K562 (cell line): ENCODE results near the gene CYP46A1. TPM values are rescaled to one million over a fixed set of nuclear protein-coding genes. Genes with fewer than 3 reads are reported as not detected.

Experiments
- CTCF ChIP-seq, 3 experiments: IDR thresholded peaks in 2 of 3; conservative IDR thresholded peaks in 1 of 3; 2 replicates each; pipeline ENCODE4 v1.5.1; 2011 to 2012; ENCODE audit warnings: low read length in 3 of 3, mild to moderate bottlenecking in 3 of 3, control low read depth in 2 of 3, improper control_type of control experiment in 1 of 3, inconsistent platforms in 1 of 3, low read depth in 1 of 3, mixed read lengths in 1 of 3, moderate library complexity in 1 of 3; ENCODE audit not compliant: insufficient read depth in 2 of 3
- MTA2 ChIP-seq: fragments of 450-650 bp; IDR thresholded peaks from 2 replicates; pipeline ENCODE4 v1.6.1; 2016; ENCODE audit warnings: low read depth
- NR2C2 ChIP-seq, 2 experiments: fragments of 200-800 bp in 1 of 2; sonication (Bioruptor generic) in 1 of 2; sonication (generic) in 1 of 2; formaldehyde crosslinking in 1 of 2; IDR thresholded peaks; 2 replicates each; pipeline versions ENCODE4 v1.6.1 to v1.8.0; 2016 to 2022; ENCODE audit warnings: mild to moderate bottlenecking in 1 of 2, missing compliant biosample characterization in 1 of 2, missing genetic modification characterization in 1 of 2, missing genetic modification reagents in 1 of 2
- RBM25 ChIP-seq: fragments of 200-400 bp; formaldehyde crosslinking; IDR thresholded peaks from 2 replicates; pipeline ENCODE4 v1.6.1; 2018; ENCODE audit warnings: low read length, low read depth, moderate library complexity; ENCODE audit not compliant: severe bottlenecking
- TFAM ChIP-seq: fragments of 250-450 bp; sonication (Bioruptor Pico); conservative IDR thresholded peaks from 2 replicates; pipeline ENCODE4 v1.5.0; 2021; ENCODE audit warnings: mild to moderate bottlenecking, moderate library complexity
- YY1 ChIP-seq, 3 experiments: IDR thresholded peaks; 2 replicates each; pipeline ENCODE4 v1.6.1; 2011; ENCODE audit warnings: low read length in 2 of 3, mild to moderate bottlenecking in 2 of 3, moderate library complexity in 2 of 3, borderline replicate concordance in 1 of 3, control low read depth in 1 of 3, low read depth in 1 of 3; ENCODE audit not compliant: insufficient read depth in 3 of 3, insufficient replicate concordance in 2 of 3, control insufficient read depth in 1 of 3, insufficient read length in 1 of 3; ENCODE audit errors: extremely low read depth in 1 of 3
- polyA plus RNA-seq, 8 experiments: library from polyadenylated mRNA; depleted of rRNA in 4 of 8; stranded (reverse) in 5 of 8; unstranded in 3 of 8; fragments of >200 nt; fragmentation: Nextera tagmentation in 2 of 8; fragmentation: Illumina TruSeq in 1 of 8; extraction: Ambion mirVana in 2 of 8; extraction: Trizol in 1 of 8; gene quantifications; 2 replicates each; pipeline versions ENCODE4 v1.2.1 to v1.2.3, GENCODE V29; 2011 to 2014; ENCODE audit warnings: inconsistent platforms in 1 of 8, missing spikeins in 1 of 8
- total RNA-seq, 7 experiments: library from RNA; depleted of rRNA in 6 of 7; stranded (reverse); fragments of >200 nt in 6 of 7; fragmentation: Illumina TruSeq in 2 of 7; extraction: Trizol in 2 of 7; gene quantifications; 2 replicates each; pipeline versions ENCODE4 v1.2.1 to v1.2.3, GENCODE V29; 2011 to 2021; ENCODE audit warnings: low replicate concordance in 1 of 7

CYP46A1 gene
- total and polyA plus RNA-seq, 9 of the 15 experiments (the other 6 are each of a cell fraction or from before 2014, with no cell fraction given): not detected

DNA sequence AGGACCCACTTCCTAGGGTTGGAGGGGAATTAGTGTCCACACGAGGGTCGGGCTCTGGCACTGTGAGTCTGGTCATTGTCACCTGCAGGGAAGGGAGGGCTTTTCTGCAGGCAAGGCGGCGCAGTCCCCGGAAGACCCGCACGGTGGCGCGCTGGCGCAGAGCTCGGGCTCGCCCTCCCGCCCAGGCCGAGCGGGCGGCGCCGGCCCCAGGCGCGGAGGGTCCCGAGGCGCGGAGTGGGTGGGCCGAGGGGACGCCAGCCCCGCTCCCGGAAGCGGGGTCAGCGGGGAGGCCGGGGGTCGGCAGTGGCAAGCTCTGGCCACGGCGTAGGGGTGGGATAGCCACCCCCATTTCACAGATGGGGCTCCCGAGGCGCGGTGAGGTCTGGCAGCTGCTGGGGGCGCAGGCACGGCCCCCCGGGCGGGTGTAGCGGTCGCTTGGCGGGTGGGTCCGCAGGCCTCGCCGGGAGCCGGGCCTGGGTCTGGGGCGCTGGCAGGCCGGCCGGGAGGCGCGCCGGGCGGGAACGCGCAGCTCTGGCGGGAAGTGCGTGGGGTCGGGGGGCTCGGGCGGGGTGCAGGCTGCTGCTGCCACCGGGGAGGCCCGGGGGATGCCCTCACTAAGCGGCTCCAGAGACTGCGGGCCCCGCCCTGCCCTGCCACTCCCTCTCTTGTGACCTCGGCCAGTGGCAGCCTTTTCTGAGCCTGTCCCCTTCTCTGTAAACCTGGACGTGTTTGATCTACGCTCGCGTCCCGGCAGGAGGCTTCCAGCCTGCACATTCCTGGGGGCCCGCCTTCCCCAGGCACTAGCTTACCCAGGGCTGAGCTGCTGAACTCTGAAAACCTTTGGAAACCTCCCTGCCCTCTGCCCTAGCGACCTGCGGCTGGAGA lies 46.1 kb downstream of the CYP46A1 start (continued):
- TF ChIP-seq YY1 (IDR thresholded peaks at IDR 0.05; ENCODE audit: borderline replicate concordance in 1 of 3, control insufficient read depth in 1 of 3, extremely low read depth in 1 of 3, insufficient read depth in 3 of 3, insufficient read length in 1 of 3, insufficient replicate concordance in 2 of 3, low read depth in 1 of 3, low read length in 2 of 3) (peak in 1 of 3 experiments; percentile 14), CTCF (IDR thresholded peaks at IDR 0.05 in 2 of 3, conservative IDR thresholded peaks at IDR 0.05 in 1 of 3; ENCODE audit: insufficient read depth in 2 of 3, low read depth in 1 of 3, low read length in 3 of 3) (peak; percentile 69 to 82 (median 70)), MTA2 (no peak), TFAM (no peak), NR2C2 (CRISPR knock-in tag; IDR thresholded peaks at IDR 0.05) (no peak), NR2C2 (tag; IDR thresholded peaks at IDR 0.05) (no peak), RBM25 (peak; percentile 37)
